ENCODE data around the gene SHROOM1.

SHROOM1 gene

GRCh38 chr5:132850066-132850465 is 19.6 kb upstream of the SHROOM1 start:
- no peak for DNase-seq (ENCODE audit: low read depth)

- no peak for DNase-seq (ENCODE audit: low read depth)
Measured at GRCh38 chr5:132849347-132849746, 18.9 kb upstream of the SHROOM1 start.

- DNase-seq (ENCODE audit: low read depth) = no peak
Measured at GRCh38 chr5:132848270-132848669, 17.8 kb upstream of the SHROOM1 start.

- peak; percentile 87 for DNase-seq (ENCODE audit: low read depth)
Measured at GRCh38 chr5:132841305-132841704, 10.9 kb upstream of the SHROOM1 start.

- DNase-seq (ENCODE audit: low read depth) = no peak
Measured at GRCh38 chr5:132840896-132841295, 10.4 kb upstream of the SHROOM1 start.

- DNase-seq (ENCODE audit: low read depth) = no peak
Measured at GRCh38 chr5:132840313-132840712, 9.9 kb upstream of the SHROOM1 start.

GRCh38 chr5:132839426-132840301 is 9.2 kb upstream of the SHROOM1 start:
- peak; percentile 65 for DNase-seq (ENCODE audit: low read depth)

- no peak for DNase-seq (ENCODE audit: low read depth)
Measured at GRCh38 chr5:132838516-132839282, 8.3 kb upstream of the SHROOM1 start.

- DNase-seq (ENCODE audit: low read depth) = no peak
Measured at GRCh38 chr5:132837868-132838267, 7.4 kb upstream of the SHROOM1 start.

GRCh38 chr5:132836852-132837251 is 6.4 kb upstream of the SHROOM1 start:
- DNase-seq (ENCODE audit: low read depth) = no peak

GRCh38 chr5:132834057-132834456 is 3.6 kb upstream of the SHROOM1 start:
- DNase-seq (ENCODE audit: low read depth) = no peak

- DNase-seq (ENCODE audit: low read depth) = no peak
Measured at GRCh38 chr5:132832612-132833011, 2.2 kb upstream of the SHROOM1 start.

GRCh38 chr5:132831095-132831860 is 831 bp upstream of the SHROOM1 start:
- DNase-seq (ENCODE audit: low read depth) = no peak

GRCh38 chr5:132829742-132830435 is 558 bp downstream of the SHROOM1 start:
- DNase-seq (ENCODE audit: low read depth) = peak; percentile 66

GRCh38 chr5:132828846-132829494 is 1.5 kb downstream of the SHROOM1 start:
- no peak for DNase-seq (ENCODE audit: low read depth)

GRCh38 chr5:132827943-132828673 is 2.3 kb downstream of the SHROOM1 start:
- no peak for DNase-seq (ENCODE audit: low read depth)

GRCh38 chr5:132826424-132827082 is 3.9 kb downstream of the SHROOM1 start:
- no peak for DNase-seq (ENCODE audit: low read depth)

GRCh38 chr5:132825834-132826391 is 4.5 kb downstream of the SHROOM1 start:
- no peak for DNase-seq (ENCODE audit: low read depth)

- DNase-seq (ENCODE audit: low read depth) = no peak
Measured at GRCh38 chr5:132825033-132825833, 5.2 kb downstream of the SHROOM1 start.
